CD4-positive, alpha-beta T cell treated with Interleukin-6 for 4 hours (primary cell): ENCODE results near the gene HINT2.

Experiments
- DNase-seq: peaks from one replicate; pipeline ENCODE4 v3.0.0-alpha.2; 2020; ENCODE audit warnings: mixed read lengths

HINT2 gene

DNA sequence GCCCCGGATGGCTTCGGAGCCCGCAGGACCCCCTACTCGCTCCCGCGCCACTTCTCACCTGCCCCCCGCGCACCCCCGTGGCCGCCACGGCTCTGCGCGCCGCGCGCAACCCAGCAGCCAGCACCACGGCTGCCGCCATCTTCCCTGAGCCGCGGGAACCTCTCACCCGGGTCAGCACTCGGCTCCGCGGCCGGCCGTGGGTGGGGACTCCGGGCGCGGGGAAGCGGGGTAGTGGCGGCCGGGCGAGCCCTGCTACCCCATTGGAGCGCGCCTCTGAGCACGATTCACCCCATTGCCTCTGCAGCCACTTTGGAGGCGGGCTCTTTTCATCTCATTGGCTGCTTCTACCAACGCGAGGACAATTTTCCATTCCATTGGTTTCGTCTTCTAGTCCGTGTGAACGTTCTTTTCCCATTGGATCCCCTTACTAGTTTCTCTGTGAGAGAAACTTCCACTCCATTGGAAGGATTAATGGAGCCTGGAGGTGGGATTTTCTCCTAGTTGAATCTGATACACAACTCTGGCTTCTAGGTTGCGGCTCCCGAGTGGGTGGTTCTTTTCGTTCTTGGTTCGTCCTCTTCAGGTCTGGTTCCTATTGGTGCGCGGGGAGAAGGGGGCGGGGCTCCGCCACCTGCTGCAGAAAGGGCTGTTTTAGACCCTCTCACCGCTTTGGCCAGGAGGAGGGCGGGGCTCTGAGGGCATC lies at the start of gene HINT2:
TSS of gene HINT2 (minus strand) at position 202 of the 703 bp plus-strand sequence. CDS start at position 139, 63 bp downstream.
- peak; percentile 99 for DNase-seq

DNA sequence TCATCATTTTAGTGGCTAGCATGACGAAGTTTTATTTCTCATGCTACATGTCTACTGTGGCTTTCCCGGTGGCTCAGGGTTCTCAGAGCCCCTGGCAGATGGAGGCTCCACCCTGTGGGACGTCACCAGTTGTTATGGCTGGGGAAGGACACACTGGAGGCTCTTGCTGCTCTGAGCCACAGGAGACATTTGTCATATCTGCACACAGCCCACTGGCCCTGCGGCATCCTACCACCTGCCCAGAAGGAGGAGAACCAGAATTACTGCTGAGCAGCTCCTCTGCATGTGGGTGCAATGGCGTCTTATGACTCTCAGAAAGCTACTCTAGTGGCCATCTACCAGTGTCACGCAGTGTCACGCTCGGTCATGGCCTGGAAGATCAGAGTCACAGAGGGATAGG lies 48.7 kb upstream of the HINT2 start:
- DNase-seq, result no peak

DNA sequence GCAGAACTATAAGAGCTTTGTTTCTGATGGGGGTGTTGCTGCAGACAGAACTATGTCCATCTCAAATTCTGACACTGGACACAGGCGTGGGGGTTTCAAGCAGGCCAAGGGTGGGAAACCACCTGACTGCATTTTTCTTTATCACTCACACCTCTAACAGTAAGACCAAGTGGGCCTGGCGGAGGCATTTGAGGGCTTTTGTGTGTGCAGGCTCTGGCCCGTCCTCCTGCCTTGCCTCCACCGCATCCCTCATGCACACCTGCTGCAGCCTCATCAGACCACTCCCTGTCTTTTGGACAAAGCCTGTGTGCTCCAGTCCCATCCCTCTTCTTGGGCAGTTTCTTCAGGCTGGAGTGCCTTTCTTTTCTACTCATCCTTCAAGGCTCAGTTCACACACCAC lies 47.5 kb upstream of the HINT2 start:
- no peak for DNase-seq

DNA sequence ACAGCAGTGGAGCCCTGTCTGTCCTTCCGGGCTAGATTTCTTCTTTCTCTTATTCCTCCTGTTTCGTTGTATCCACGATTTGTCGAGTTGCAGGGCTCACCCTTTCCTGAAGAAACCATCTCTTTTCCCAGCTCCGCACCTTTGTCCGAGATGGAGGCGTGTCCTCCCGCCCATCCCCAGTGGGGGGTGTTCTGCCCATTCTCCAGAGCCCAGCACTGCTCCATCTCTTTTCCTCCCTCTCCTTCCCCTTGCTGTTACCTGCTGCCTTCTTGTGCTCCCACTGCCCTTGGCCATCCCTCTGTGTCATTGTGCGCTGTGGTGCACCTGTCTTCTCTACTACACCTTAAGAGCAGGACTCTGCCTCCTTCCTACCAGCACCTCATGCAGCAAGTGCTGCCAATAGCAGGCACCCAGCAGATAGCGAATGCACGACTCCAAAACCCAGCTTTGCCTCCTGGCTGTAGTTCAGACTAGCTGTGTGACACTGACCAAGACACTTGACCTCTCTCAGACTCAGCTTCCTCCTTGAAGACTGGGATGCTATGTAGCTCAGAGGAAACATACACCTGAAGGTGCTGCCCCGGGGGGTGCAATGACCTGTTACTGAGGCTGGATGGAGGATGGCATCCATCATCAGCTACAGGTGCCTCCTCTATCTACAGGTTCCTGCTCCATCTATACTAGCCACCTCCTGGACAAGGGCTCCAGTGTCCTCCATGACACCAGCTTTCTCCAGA lies 46.5 kb upstream of the HINT2 start:
- no peak for DNase-seq

DNA sequence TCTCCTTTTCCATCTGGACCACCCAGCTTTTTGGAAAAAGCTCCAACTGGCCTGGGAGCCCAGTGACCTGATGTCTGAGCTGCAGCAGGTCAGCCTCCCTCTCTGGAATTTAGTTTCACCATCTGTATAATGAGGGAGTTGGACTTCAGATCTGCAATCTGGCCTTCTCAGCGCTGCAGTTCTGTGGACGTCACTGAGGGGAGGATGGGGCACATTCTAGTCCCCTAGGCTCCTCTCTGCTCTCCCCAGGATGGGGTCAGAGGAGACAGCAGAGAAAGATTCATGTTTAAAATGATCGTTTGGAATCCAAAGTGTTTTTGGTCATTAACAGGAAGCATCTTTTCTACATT lies 45.1 kb upstream of the HINT2 start:
- no peak for DNase-seq

DNA sequence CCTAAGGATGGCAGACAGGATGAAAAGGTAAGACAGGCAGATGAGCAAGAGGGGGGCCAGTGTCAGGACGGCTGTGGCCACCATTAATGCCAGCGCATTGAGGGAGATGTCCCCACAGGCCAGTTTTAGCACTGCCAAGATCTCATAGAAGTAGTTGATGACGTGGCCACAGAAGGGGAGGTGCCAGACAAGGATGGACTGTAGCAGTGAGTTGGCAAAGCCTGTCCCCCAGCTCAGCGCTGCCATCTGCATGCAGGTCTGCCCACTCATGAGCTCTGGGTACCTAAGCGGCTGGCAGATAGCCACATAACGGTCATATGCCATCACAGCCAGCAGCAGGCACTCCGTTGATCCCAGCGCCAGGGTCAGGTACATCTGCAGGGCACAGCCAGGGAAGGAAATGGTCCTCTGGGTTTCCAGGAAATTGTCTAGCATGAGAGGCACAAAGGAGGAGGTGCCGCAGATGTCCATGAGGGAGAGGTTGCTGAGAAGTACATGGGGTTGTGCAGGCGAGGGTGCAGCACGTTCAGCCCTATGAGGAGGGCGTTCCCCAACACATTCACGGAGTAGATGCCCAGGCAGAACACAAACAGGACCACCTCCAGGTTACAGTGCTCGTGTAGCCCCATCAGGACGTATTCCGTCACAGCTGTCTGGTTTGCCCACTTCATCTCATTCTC lies 44.6 kb upstream of the HINT2 start:
- peak; percentile 32 for DNase-seq

DNA sequence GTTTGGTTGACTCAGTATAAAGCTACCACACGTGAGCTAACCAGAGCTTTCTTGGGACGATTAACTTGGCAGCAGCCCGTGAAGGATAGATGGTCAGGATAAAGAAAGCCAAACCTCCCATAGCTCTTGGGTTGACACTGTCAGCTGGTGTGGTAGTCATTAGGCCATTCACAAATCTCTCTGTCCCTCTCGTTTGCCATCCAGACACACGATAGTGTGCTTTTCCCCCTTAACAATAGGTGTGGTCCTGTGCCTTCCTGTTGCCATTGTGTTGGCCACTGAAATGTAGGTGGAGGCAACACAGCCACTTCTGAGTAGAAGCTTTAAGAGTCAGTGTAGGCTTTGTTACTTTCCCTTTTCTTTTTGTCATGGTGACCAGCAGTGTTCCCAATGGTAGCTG lies 43.6 kb upstream of the HINT2 start:
- DNase-seq, result no peak

DNA sequence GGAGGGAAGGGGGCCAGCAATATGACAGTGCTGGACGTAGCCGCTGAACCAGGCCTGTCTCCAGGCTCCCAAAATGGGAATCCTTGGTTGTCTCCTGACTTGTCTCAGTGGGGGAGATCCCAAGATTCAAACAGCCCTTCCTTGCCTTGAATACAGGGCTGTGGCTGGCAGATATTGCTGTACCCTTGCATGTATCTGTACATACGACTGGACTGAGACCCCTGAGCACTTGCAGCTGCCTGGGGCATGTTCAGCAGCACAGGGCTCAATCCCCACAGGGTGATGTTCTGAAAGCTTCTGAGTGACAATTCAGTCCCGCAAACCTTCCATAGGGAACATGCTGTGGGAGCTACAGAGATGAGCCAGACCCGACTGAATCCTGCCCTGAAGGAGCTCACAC lies 42.0 kb upstream of the HINT2 start:
- no peak for DNase-seq

DNA sequence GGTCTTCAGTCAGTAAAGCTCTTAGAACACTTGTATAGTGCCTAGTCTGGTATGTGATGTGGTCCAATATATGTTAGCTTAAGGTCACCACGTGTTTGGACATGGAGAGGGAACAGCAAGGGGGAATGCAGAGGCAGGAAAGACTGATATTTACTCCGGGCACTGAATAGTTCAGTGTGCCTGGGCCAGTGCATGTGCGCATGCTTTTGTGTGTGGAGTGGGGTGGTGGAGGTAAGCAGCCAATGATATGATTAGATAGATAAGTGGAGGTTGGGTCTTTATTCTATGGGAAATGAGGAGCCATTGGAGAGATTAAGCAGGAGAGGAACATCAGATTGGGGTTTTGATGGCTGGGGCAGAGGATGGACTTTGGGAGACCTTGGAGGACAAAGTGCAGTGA lies 41.4 kb upstream of the HINT2 start:
- no peak for DNase-seq

DNA sequence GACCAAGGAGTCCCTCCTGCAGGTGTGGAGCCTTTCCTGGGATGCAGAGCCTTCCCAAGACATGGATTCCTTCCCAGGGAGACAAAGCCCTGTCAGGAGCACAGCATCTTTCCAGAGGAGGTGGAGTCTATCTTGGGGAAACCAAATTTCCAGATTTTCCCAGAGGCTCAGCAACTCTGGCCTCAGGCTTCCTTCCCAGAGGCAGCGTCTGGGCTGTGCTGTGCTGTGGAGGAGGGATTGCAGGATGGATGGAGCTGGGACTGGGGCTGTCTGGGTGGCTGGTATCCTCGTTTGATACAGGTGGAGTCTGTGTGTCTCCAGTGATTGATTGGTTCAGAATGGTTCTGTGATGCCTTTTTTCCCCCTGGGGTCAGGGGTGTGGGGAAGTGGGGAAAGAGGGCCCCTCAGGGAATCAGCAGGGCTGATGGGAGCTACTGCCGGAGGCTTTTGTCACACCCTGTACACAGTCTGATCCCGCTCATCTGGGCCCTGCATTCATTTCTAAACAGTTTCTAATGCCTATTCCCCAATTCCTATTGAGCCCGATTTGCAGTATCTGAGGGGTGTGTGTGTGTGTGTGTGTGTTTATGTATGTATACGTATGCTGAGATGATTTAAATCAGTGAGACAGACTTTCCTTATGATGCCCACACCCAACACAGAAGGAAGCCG lies 39.4 kb upstream of the HINT2 start:
- DNase-seq, result no peak

DNA sequence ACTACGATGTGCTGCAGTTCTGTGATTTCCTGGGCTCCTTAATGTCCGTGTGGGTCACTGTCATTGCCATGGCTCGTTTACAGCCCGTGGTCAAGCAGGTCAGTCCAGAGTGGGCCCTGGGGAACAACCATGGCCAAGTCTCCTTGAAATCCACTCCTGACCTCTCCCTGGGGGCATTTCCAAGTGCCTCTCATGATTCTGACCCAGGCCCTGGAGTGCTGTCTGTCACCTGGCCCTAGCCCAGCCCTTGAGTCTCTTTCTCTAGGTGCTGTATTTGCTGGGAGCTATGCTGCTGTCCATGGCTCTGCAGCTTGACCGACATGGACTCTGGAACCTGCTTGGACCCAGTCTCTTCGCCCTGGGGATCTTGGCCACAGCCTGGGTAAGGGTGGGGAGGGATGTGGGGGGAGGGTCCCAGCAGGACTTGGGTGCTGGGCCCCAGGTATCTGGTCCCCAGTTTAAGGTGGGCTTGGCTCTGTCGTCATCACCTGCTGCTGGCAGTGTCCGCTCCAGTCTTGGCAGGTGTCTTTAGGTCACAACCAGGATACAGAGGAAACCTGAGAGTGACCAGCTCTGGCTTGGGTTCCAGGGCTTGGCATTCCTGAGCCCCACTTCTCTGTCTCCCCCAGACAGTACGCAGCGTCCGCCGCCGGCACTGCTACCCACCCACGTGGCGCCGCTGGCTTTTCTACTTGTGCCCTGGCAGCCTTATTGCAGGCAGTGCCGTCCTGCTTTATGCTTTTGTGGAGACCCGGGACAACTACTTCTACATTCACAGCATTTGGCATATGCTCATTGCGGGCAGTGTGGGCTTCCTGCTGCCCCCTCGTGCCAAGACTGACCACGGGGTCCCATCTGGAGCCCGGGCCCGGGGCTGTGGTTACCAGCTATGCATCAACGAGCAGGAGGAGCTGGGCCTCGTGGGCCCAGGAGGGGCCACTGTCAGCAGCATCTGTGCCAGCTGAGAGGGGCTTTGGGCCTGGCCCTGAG lies 38.3 kb upstream of the HINT2 start:
- no peak for DNase-seq

DNA sequence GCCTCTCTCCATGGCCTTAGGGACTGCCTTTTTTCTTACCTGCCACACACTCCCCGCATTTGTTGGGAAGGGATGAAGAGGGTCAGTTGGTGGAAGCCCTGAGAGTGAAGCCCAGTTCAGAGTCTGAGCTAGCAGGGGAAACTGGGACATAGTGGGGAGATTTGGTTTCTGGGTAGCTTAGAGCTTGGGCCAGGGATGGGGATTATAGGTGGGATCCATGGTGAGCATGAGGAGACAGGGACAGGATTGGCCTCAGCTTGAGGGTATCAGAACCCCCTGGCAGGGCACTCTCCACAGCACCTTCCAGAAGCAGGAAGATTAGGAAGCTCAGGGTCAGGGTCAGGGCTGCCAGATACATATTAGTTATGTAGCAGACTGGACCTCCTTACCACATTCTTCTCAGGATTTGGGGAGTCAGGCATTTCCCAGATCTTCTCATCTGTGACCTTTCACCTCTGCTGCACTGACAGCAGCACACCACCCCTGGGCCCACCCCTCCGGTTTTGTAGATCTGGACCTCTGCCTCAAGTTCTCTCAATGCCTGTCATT lies 37.5 kb upstream of the HINT2 start:
- no peak for DNase-seq

DNA sequence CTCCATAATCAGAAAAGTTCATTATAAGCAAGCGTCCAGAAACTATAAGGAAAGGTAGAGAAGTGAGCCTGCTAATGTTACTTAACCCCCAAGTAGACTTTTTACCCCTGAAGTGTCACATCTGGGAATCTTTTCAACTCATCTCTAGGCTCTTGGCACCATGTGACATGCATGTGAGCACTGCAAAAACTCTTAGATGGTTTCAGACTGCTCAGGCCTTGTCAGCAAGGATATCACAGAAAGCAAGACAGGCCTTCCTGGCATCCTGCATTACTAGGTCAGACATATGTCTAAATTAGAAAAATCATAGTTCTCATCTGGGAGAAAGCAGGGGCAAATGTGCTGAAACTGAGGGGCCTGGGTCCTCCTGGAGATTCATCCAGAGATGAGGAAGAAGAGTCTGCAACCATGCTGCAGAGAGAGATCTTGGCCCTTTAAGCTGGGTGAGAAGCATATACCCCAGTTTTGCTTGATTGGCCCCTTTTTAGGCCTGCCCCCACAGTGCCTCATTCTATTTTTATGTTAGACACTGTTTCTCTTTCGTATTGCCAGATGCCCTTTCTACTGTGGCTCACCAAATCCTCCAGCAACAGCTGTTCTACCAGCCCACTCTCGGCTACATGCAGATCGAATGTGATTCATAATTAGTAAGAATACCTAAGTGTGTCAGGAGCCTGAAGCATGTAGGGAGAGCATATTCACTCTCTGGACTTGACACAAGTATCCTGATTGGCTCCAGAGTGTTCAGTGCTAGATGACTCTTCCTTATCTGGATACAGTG lies 33.1 kb upstream of the HINT2 start:
- DNase-seq, result no peak

DNA sequence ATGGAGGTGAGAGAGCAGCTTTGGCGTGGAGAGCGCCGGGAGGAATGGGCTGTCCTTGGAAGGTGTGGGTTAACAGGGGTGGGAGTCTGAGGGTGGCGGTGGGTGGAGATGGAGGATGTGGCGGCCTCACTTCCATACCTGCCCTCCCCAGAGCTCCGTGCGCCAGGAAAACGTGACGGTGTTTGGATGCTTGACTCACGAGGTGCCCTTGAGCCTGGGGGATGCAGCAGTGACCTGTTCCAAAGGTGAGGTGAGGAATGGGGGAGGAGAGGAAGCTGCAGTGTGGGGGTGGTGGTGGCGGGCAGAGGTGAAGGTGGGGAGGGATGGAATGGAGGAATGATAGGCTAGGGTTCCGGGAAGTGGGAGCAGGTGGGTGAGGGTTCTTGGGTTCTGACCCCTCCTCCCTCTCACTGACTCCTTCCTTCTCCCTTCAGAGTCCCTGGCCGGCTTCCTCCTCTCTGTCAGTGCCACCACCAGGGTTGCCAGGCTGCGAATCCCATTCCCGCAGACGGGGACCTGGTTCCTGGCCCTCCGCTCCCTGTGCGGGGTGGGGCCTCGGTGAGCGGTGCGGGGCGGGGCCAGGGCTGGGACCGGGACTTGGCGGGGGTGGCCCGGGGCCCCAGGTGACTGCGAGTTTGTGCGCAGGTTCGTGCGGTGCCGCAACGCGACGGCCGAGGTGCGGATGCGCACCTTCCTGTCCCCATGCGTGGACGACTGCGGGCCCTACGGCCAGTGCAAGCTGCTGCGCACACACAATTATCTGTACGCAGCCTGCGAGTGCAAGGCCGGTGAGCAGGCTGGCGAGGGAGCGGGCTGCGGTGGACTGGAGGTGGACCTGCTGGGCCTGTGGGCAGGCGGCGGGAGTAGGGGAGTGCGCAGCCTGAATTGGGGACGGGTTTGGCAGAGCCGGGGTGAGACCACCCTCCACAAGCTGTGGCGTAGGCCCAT lies 31.3 kb upstream of the HINT2 start:
- DNase-seq, result peak; percentile 12

DNA sequence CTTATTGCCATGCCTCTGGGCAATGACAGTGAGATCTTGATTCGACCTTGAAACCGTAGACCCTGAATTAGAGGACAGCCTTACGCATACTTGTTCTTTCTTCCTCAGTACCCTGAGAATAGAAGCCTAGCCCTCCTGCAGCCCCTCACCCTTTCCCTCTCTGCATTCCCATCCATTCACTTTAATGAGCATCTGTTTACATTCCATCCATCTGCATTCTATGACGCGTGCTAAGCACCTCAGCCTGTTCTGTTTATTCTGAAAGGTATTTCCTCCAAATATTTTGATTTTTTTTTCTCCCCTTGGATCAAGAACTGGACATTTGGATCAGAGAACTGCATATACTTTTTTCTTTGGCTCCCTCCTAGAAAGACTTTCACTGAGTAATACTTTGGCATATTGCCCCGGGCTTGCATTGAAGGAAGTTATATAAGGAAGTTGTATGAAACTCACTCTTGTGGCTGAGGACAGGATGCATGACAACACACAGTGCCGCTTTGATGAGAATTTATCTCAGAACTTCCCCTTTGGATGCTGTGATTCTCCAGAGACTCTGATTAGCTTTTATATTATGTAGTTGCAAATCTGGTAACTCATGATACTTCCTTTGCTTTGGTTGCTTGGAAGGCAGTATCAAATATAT lies 29.9 kb upstream of the HINT2 start:
- peak; percentile 66 for DNase-seq

DNA sequence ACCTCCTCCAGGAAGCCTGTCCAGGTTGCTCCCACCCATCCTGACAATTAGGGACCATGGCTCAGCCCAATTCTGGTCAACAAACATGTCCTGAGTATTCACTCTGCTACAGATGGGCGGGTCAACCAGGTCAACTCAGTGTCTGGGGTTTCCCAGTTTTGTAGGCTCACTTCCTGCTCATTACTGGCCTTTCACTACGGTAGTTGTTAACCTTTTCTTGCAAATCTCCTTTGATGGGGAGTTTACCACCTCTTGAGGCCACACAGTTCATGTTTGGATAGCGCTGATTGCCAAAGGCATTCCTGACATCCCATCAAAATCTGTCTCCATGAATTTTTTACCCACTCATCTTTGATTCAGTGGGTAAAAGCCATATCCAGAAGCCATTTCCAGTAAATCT lies 28.0 kb upstream of the HINT2 start:
- no peak for DNase-seq

DNA sequence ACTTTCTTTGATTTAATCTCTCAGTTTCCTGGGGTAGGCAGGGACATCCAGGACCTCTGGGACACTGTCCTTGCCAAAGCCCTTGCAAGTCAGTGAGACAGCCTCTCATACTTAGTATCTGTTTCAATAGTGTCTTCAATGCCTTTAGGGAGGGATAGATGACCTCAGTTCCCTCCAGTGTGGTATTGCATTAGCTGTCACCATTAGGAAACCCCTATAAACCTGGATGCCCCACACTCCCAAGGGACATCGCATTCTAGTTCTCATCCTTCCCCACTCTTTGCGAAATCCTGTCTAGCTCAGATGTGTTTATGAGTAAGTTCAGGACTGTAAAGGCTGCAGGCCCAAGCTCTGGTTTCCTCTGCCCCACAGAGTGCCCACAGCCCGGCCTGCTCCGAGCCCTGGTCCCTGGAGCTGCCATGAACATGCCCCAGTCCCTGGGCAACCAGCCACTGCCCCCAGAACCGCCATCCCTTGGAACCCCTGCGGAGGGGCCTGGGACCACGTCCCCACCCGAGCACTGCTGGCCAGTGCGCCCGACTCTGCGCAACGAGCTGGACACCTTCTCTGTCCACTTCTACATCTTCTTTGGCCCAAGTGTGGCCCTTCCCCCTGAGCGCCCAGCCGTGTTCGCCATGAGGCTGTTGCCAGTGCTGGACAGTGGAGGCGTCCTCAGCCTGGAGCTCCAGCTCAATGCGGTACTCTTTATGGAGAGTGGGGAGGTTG lies 27.3 kb upstream of the HINT2 start:
- no peak for DNase-seq

DNA sequence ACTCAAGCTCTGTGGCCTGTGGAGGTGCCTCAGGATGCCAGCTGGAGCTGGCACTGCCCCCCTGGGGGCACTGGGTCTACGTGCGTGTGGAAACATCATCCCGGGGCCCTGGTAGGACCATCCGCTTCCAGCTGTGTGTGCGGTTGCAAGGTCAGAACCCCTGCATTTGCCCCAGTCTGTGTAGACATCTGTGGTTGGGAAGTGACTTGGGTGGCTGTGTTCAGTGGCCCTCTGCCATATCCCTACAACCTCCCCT lies 26.7 kb upstream of the HINT2 start:
- no peak for DNase-seq
